ENCODE measurements around the gene COL18A1. TPM values are rescaled to one million over a fixed set of nuclear protein-coding genes. Genes with fewer than 3 reads are reported as not detected.

Gene COL18A1
- polyA plus RNA-seq, 1 of the 3 experiments (the other 2 are of a cell fraction), result 118 TPM

DNA sequence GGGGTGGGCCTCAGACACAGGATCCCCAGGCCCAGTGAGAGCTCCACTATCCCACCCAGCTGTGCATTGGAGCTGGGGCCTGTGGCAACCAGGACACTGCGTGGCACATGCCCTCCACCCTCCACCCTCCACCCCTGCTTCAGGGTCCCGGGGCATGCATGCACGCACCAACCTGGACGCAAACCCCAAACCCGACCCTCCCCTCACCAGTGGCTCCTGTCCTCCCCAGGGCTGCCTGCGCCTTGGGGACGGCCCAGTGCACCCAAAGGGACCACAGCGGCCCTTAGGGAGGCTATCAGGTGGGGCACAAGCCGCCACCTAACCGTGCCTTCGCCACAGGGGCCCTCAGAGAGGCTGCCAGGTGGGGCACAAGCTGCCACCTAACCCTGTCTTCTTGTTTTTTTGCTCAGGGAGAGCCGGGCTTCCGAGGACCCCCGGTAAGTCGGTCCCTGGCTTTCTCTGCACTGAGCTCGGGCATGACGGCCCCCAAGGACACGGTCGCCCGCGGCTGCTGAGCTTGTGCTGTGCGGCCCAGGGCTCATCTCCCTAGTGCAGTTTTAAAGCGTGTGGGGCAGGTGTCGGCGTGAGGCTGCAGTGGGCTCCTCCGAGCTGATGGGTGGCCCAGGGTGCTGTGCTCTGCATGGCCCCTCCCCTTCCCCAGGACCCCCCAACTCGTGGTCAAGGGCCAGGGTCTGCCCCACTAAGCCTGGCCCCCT is 89.3 kb downstream of the COL18A1 start:
- Histone ChIP-seq H3K27ac (ENCODE audit: low read depth in 2 of 2, low read length in 1 of 2) (no peak overlapping the region), H3K4me1 (ENCODE audit: control insufficient read depth in 1 of 2, insufficient read depth in 2 of 2, low read depth in 1 of 2, low read length in 1 of 2) (no peaks in the 10 kb centered on the region; a peak in 1 of 4 replicates), H3K4me3 (ENCODE audit: low read depth in 2 of 2, low read length in 1 of 2) (no peak overlapping the region), H3K9ac (no peak overlapping the region), H3K79me2 (ENCODE audit: insufficient read depth) (no peaks in the 10 kb centered on the region), H2AFZ (ENCODE audit: low read depth) (no peak overlapping the region), H3K27me3 (ENCODE audit: insufficient read depth) (no peaks in the 10 kb centered on the region), H3K36me3 (replicated peaks in 1 of 2; ENCODE audit: control insufficient read depth in 1 of 2, insufficient read depth in 2 of 2, low read length in 1 of 2) (peaks cover 5 to 52% of the 10 kb centered on the region in 2 experiments), H3K4me2 (no peak overlapping the region), H3K9me2 (no peaks in the 10 kb centered on the region), H3K9me3 (no peaks in the 10 kb centered on the region), H3F3A (replicated peaks; ENCODE audit: insufficient read depth) (no peaks in the 10 kb centered on the region), H4K20me1 (ENCODE audit: insufficient read depth) (no peaks in the 10 kb centered on the region)
- CTCF ChIA-PET, result interaction anchor here (1.2 to 1.9 kb wide), 3 partner anchors 16 to 326 kb away, joined by 3 to 5 read pairs (median 5); no protein-coding TSS in a partner anchor
- no peak for DNase-seq
- TF ChIP-seq ELF1 (IDR thresholded peaks at IDR 0.05) (no peak), GATA2 (CRISPR knock-in tag; IDR thresholded peaks at IDR 0.05) (no peak), NFIC (IDR thresholded peaks at IDR 0.05; ENCODE audit: borderline replicate concordance) (no peak), ZBTB33 (IDR thresholded peaks at IDR 0.05; ENCODE audit: borderline replicate concordance, low read depth) (no peak), RCOR1 (IDR thresholded peaks at IDR 0.05; ENCODE audit: low read length) (no peak), YY1 (IDR thresholded peaks at IDR 0.05; ENCODE audit: low read depth) (no peak), REST (IDR thresholded peaks at IDR 0.05; ENCODE audit: low read depth, low read length) (no peak), TEAD4 (IDR thresholded peaks at IDR 0.05; ENCODE audit: borderline replicate concordance, insufficient read depth) (no peak), FOSL2 (IDR thresholded peaks at IDR 0.05; ENCODE audit: borderline replicate concordance, low read depth) (no peak), EZH2phosphoT487 (IDR thresholded peaks at IDR 0.05; ENCODE audit: borderline replicate concordance, low read depth) (no peak), FOXJ3 (CRISPR knock-in tag; IDR thresholded peaks at IDR 0.05) (no peak), CHD2 (IDR thresholded peaks at IDR 0.05; ENCODE audit: low read length, partially characterized antibody) (no peak), POLR2AphosphoS5 (IDR thresholded peaks at IDR 0.05; ENCODE audit: low read depth, low read length) (no peak), SMC3 (IDR thresholded peaks at IDR 0.05; ENCODE audit: low read depth, low read length) (no peak), EP300 (IDR thresholded peaks at IDR 0.05; ENCODE audit: borderline replicate concordance in 1 of 2, low read depth in 1 of 2, low read length in 1 of 2) (no peak), JUND (IDR thresholded peaks at IDR 0.05) (no peak), MXI1 (IDR thresholded peaks at IDR 0.05; ENCODE audit: low read depth, low read length) (no peak), TAF1 (IDR thresholded peaks at IDR 0.05; ENCODE audit: borderline replicate concordance, low read depth, low read length) (no peak)
- TF ChIP-seq, protein P1, sequence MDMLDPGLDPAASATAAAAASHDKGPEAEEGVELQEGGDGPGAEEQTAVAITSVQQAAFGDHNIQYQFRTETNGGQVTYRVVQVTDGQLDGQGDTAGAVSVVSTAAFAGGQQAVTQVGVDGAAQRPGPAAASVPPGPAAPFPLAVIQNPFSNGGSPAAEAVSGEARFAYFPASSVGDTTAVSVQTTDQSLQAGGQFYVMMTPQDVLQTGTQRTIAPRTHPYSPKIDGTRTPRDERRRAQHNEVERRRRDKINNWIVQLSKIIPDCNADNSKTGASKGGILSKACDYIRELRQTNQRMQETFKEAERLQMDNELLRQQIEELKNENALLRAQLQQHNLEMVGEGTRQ (IDR thresholded peaks at IDR 0.05; ENCODE audit: borderline replicate concordance, low read depth, low read length), result no peak
- TF ChIP-seq, protein P2, sequence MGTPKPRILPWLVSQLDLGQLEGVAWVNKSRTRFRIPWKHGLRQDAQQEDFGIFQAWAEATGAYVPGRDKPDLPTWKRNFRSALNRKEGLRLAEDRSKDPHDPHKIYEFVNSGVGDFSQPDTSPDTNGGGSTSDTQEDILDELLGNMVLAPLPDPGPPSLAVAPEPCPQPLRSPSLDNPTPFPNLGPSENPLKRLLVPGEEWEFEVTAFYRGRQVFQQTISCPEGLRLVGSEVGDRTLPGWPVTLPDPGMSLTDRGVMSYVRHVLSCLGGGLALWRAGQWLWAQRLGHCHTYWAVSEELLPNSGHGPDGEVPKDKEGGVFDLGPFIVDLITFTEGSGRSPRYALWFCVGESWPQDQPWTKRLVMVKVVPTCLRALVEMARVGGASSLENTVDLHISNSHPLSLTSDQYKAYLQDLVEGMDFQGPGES (IDR thresholded peaks at IDR 0.05; ENCODE audit: low read depth, low read length), result no peak
- POLR2A ChIA-PET, result no interaction called here
- WGBS (ENCODE audit: low lambda C conversion rate), result 100% methylated on average over 8 of the region's 27 CpGs
